Frontal cortex (tissue), 4 donors: ENCODE data around the gene ZNF839. TPM values are rescaled to one million over a fixed set of nuclear protein-coding genes. Genes with fewer than 3 reads are reported as not detected.
"Not testable (repeated sequence)": the region's sequence is repeated elsewhere in the genome, so short reads cannot be mapped to it uniquely, and the experiment has no call there.

Experiments
- DNase-seq, 2 donors: peaks; one replicate each; pipeline ENCODE4 v3.0.0; 2012; ENCODE audit warnings: low spot score in 2 of 2
- FAIRE-seq: peaks from 2 replicates; lab custom pipeline; 2012; peaks lifted over from hg19 to GRCh38; lab: Jason Lieb, UNC
- total RNA-seq: library from RNA; depleted of rRNA; stranded (reverse); fragments of >200 nt; gene quantifications from one replicate; pipeline ENCODE4 v1.2.3, GENCODE V29; 2014
- donor health status: control.
- donor health status: control.
- donor health status: control.

The ZNF839 gene
- total RNA-seq, 1 donor from 2014 or later, result 12.6 TPM

DNA sequence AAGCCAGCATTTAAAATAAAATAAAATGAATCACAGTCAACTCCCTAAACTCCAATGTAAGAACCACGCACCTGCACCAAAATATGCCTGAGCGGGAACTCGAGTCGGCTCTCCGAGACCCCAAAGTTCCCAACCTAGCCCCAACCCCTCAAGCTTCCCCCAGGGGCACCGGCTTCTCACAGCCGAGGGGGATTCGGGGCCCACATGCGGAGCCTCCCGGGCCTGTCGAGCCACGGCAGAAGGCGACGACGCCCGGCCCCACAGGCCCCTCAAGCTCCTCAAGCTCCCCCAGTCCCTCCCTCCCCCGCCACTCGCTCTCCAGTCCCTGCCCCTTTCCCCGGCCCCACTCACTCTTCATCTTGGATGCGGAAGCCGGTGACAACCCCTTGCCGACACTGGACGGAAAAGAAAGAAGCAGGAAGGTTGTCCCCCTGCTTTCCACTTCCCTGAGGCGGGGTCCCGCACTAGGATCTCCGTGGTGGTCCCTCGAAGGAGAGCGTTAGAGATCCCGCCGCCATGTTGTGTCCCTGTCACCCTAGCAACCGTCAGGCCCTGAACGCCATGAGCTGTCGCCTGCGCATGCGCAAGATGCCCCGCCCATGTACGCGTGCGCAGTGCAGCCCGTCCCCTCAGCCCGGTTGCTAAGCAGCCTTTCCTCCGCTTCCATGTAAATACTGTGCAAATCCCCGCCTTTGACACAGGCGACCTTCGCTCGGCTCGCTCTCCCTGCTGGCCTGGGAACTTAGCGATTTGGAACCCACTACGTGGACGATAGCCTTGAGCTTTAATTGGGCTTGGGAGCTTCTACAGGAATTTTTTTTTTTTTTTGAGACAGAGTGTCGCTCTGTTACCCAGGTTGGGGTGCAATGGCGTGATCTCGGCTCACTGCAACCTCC is 14.7 kb upstream of the ZNF839 start, which contains the start of gene MOK:
Gene MOK, minus strand, starts transcription at position 554 of the 896 bp plus-strand sequence. Its CDS starts 196 bp downstream, at position 358.
- DNase-seq, result peak; percentile 91 to 94
- no peak for FAIRE-seq

DNA sequence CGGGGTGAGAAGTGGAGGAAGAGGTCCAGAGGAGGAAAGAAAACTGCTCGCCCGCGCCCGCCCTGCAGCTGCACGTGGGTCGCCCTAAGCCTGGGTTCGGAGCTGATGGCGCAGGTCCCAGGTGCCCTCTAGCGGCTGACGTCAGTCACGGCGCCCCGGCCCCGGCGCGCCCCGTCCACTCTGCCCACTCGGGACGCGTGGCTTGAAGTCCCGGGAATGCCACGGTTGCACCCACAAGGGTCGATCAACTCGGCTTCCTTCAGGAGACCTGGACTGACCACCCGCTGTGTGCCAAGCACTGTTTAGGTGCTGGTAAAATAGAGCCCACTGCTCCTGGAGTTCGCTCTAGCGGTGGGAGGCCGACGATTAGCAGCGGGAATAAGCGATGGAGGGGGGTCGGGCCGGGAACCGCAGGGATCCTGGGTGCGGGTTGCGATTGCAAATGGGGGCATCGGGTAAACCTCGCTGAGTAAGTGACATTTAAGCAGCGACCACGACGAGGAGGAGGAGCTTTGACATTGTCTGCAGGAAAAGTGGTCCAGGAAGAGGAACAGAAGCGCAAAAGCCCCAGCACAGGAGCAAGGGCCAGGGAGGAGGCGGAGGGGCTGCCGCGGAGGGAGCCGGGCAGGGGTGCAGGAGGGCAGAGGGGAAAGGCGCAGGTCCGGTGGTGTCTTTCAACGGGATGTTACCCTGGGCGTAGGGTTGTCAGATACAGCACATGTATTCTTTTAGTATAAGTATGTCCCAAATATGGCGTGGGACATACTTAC is 5.1 kb upstream of the ZNF839 start:
- FAIRE-seq (no peak), DNase-seq (peak; percentile 74 to 86)

DNA sequence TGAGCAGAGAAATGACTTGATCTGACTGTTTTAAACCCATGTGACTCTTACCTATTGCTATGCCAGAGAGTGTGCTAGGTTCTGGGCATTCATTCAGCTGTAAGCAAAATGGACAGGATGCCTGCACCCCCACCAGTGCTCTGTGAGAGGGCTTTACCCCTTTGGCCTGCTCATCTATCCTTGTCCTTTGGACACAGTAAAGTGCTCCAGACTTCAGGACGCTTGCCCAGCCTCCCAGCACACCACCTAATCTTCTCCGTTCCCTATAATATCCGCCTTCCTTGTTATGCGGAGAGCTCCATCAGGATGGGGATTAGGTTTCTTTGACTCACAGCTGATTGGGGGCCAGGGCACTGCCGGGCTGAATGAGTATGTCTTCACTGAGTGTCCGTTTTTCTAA is 4.4 kb upstream of the ZNF839 start:
- FAIRE-seq (no peak), DNase-seq (no peak)

DNA sequence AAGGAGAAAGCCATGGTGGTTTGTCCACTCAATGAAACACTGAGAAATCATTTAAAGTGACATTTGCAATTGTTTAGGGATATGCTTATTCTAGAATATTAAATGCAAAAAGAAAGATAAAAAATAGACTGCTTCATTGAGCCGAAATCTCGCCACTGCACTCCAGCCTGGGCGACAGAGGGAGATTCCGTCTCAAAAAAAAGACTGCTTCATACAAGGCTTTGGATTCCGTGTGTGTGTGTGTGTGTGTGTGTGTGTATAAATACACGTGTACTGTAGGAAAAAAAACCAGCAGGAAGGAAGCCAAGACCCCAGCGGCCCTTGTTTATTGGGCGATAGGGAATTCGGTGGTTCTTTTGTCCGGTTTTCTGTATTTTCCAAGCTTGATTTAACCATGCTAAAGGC is 3.2 kb upstream of the ZNF839 start:
- no peak for FAIRE-seq
- DNase-seq, result no peak

DNA sequence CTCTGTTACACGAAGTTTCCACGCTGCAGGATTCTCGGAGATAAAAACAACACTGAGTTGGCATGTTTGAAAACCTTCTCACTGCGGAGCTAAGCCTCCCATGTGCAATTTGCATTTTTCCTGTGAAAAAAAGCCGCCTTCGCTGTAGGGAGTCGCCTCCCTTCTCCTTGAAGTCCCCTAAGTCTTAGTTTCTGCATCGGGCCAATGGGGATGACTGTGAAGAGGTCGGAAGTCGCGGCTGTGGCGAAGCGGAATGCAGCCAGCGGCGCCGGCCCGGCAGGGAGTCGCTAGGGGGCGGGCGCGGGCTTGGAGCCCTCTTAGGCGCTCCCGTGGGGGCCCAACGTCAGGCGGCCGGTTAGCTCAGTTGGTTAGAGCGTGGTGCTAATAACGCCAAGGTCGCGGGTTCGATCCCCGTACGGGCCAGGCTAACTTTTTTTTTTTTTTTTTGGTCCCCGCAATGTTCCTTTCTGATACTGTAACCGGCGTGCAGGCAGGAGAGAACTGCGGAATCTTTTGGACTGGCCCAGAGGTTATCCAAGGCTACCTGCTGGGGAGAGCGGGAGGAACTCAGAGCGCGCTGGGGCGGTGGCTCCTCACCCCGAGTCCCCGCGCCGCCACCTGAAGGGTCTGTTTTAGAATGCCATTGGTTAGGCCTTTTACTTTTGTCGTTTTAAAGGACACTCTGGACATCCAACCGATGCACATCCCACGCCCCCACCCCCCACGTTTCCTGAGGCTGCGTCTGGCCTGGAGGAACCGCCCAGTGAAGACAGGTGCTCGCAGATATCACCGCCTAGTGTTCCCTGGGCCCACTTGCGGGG is 2.6 kb upstream of the ZNF839 start:
- DNase-seq (peak; percentile 89 to 90), FAIRE-seq (no peak)

DNA sequence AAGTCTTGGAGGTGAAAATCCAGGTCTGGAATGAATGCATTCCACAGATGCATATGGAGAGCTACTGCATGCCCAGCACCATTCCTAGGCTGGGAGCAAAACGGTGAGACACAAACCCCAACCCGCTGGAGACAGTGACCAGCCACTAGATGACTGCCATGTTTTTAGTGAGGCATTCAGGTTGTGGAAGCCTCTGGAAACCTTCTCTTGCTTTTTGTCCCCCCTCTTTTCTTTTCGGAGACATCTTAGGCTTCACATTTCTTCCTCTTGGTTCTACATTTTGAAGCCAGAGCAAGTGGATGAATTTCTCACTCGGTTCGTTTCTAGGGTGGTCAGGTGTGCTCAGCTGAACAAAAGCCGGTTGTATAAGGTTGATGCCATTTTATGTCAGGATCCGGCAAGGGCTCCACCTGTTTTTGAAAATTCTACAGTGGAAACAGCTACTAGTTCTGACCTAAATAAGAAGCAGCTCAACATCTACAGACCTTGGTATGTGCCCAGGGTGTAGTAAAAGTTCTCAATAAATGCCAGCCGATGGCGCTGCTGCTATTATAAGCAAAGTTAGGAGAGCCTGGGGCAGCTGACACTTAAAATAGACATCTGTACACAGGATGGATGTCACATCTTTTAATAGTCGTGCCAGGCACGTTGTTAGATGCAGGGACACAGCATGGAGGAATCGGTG is 1.8 kb upstream of the ZNF839 start:
- FAIRE-seq (no peak), DNase-seq (no peak)

DNA sequence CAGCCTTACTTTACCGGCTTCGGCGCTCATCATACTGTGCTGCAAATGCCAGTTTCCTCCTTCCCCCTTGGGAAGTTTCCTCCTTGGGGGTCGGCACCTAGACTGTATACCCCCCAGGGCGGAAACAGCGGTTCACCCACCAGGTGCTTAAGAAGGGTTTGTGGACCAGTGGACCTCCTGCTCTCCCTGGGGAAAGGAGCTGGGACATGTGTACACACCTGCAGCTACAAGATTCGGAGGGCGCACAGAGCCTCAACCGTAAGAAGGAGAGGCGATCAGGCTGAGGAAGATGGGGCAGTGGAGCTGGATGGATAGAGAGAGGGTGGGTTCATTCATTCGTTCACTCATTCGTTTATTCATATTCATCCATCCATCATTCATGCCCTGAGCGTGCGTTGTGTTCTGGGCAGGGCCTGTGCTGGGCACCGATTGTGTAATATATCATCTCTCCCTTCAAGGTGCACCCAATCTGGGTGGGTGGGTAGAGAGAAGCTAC is 717 bp upstream of the ZNF839 start:
- no peak for DNase-seq
- FAIRE-seq, result no peak

DNA sequence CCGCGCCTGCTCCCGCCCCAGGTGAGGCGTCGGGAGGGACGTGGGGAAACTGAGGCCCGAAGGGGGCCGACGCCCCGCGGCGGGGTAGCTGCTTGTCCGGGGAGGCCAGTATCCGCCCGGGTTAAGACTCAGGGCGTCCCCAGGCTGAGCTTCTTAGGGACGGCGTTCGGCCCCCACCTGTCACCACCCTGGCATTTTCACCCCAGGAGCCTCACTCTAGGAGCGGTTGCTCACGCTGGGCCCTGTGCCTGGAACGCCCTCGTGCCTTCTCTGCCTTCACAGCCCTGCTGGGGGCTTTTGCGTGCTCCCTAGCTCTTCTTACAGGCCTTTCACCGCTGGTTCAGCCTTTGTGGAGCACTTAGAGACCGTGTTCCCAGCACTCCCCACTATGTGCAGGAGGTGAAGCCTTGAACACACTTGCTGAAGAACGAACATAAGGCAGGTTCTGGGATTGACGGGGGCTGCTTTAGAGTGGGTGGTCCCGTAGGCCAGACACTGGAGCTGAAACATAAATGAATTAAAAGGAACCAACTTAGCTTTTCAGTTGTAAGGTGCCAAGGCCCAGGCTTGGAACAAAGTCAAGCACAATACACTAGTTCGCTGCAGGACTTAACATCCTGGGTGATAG is 601 bp downstream of the ZNF839 start:
- DNase-seq (peak in 1 of 2 donors; percentile 45), FAIRE-seq (no peak)

DNA sequence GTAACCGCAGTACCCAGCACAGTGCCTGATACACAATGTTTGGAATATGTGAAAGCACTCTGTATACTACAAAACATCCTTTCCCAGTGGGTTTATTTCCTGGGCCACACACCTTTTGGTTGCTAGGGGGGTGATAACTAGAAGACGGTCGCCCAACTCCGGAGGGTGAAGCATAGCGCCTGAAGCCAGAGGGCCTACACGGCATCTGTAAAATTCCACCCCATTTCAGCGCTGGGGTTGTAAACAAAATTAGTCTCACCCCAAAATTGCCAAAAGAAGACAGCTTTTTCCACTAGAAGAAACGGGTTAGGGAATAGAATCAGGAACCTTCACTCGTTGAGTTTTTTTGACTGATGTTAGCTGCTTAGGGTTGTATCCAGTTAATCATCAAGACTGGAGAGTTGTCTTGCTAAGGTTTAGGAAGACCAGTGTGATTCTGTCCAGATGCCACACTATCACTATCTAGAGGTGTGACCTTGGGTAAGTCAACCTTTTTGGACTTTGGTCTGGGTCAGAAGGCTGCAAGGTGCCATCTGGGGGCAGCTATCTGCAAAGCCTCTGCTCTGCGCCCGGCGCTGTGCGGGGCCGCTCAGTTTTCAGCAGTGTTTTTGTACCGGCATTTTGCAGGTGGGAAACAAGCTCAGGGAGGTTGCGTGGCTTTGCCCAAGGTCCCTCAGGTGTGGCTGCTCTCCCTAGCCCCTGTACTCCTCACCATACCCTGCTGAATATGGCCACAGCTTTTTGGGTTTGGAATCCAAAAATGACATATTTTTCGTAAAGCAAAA is 1.3 kb downstream of the ZNF839 start:
- no peak for FAIRE-seq
- DNase-seq, result no peak

DNA sequence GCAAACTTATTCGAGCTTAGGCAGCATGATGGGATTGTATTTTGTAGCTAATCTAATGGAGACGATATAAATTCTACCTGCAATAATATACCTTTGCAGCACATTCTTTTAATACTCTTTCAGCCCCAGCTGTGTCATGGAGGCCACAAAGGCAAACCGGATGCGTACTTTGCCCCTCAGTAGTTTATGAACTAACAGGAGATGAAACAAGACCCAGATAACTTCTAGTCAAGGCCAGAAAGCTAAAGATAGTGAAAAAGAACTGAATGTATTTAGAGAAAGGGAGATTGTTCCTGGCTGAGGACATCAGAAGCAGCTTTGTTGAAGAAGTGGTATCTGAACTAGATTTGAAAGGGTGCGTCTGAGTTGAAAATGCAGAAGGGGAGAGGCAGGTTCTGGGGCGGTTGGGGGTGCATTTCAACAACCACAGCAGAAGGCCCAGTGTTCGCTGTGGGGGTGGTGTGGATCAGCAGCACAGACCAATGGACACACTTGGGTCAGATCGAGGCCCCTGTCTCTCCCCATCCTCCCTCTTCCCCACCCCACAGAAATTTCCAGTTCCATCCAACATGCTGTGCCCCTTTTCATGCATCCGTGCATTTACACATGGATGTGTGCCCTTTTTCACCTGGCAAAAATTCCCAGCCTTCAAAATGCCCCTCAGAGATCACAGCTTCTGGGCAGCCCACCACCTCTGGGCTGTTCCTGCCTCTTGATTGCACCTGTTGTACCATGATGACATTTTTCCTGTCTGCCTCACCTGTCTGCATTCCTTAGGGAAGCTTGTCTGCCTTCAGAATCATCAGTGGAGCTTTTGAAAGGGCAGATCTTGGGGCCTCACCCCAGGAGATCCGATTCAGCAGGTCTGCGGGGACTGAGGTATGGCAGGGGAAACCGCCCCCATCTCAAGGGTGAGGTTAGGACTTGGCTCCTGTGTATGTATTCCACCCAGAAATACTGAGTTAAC is 2.2 kb downstream of the ZNF839 start:
- FAIRE-seq (no peak), DNase-seq (no peak)

DNA sequence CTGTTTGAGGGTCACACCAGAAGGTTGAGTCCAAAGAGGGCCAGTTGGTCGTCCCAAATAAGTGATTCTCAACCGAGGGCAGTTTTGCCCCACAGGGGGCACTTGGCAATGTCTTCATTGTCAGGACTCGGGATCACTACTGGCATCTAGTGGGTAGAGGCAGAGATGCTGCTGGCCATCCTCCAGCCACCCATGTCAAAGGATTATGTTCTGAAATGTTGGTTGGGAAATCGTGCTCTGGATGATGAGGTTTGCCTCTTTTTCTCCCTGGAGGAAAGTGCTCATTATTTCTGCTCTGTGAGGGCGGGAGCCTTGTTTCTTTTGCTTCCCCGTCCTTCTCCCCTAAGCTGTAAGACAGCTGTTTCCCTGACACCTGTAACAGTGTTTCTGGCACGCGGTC is 3.6 kb downstream of the ZNF839 start:
- peak; percentile 41 to 49 for DNase-seq
- no peak for FAIRE-seq

DNA sequence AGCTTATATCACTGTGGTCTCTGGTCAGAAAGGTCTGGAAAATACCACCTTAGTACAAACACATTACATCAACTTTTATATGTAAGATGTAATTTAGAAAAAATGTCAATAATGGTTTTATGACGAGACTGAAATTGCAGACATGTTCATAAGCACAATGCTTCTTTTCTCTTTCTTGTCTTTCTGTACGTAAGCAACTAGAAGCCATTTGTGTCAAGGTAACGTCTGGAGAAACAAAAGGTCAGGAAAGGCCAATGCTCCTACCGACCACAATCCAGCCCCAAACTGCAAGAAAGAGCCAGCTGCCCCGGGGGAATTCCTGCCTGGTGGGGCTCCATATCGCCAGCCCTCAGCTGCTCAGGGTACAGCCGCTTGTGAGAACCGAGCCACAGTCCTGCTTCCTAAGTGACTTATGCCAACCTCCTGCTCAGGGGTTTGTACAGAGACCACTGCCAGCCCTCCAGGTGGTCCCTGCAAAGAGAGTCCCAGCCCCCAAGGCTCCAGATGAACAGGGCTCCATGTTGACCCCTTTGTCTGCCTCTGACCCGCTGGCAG is 6.3 kb downstream of the ZNF839 start:
- FAIRE-seq, result no peak
- DNase-seq, result no peak

DNA sequence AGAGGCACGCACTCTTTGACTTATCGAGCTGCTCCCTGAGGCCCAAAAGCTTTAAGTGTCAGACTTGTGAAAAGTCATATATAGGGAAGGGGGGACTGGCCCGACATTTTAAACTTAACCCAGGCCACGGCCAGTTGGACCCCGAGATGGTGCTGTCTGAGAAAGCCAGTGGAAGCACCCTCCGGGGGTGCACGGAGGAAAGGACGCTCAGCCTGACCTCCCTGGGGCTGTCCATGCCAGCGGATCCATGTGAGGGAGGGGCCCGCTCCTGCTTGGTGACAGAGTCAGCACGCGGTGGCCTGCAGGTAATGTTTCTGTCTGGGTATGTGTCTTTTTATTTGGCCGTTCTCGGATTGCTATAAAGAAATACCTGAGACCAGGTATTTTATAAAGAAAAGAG is 7.0 kb downstream of the ZNF839 start:
- DNase-seq (no peak), FAIRE-seq (no peak)

DNA sequence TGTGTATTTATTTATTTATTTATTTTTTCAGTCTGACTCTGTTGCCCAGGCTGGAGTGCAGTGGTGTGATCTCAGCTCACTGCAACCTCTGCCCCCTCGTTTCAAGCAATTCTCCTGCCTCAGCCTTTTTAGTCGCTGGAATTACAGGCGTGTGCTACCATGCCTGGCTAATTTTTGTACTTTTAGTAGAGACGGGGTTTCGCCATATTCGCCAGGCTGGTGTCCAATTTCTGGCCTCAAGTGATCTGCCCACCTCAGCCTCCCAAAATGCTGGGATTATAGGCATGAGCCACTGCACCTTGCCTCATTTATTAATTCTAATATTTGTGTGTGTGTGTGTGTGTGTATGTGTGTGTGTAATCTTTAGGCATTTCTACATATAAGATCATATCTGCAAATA is 9.8 kb downstream of the ZNF839 start:
- not testable (repeated sequence) for FAIRE-seq, DNase-seq

DNA sequence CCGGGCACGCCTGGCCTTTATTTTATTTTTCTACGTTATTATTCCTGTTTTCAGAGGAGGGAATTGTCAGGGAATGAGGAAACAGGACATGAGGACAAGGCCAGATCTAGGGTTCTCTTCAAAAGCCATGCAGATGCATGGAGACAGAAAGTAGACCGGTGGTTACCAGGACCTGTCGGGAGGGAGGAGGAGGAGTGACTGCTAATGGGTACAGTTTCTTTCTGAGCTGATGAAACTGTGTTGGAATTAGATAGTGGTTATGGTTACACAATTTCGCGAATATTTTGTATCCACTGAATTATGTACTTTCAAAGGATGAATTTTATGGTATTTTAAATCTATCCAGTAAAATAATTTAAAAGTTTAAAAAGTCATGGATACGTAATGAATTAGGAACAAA is 11.3 kb downstream of the ZNF839 start:
- no peak for FAIRE-seq
- DNase-seq, result no peak

DNA sequence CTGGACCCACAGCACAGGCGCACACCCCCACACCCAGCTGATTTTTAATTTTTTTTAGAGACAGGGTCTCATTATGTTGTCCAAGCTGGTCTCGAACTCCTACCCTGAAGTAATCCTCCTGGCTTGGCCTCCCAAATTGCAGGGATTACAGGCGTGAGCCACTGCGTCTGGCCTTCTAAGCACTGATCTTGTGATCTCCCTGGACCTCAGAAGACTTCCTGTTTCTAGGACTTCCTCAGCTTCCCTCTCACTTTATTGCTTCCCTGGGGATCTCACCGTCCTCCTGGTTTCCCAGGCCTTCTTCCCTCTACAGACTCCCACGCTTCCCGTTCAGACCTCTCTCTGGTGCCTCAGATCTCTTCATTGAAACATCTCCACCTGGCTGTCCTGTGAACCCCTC is 13.8 kb downstream of the ZNF839 start:
- DNase-seq (no peak), FAIRE-seq (no peak)
